ENCODE data around the gene PRPF38A.

DNA sequence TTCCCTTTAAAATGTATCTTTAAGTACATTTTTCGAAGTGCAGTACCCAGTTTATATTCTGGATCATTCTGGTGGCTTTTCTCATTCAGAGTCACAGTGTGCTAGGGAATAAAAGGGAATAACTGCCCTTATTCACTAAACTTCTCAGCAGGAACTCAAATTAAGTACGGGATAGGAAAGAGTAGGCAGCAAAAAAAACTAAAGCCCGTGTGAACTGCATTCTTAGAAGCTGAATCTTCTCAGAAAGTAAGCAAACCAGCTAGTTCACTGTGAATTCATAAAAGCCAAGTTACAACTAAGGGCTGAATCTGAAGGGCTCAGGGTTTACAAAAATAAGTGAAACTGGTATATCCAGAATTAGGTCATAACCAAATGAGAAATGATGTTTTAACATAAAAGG is 22.0 kb downstream of the PRPF38A start:
- no peak for TF ChIP-seq EZH2 (IDR thresholded peaks at IDR 0.05; ENCODE audit: low read length, unreplicated experiment)
- TF ChIP-seq, protein P1, sequence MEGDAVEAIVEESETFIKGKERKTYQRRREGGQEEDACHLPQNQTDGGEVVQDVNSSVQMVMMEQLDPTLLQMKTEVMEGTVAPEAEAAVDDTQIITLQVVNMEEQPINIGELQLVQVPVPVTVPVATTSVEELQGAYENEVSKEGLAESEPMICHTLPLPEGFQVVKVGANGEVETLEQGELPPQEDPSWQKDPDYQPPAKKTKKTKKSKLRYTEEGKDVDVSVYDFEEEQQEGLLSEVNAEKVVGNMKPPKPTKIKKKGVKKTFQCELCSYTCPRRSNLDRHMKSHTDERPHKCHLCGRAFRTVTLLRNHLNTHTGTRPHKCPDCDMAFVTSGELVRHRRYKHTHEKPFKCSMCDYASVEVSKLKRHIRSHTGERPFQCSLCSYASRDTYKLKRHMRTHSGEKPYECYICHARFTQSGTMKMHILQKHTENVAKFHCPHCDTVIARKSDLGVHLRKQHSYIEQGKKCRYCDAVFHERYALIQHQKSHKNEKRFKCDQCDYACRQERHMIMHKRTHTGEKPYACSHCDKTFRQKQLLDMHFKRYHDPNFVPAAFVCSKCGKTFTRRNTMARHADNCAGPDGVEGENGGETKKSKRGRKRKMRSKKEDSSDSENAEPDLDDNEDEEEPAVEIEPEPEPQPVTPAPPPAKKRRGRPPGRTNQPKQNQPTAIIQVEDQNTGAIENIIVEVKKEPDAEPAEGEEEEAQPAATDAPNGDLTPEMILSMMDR (conservative IDR thresholded peaks at IDR 0.05; ENCODE audit: low read depth, low read length), result no peak
- no peak for TF ChIP-seq EZH2phosphoT487 (IDR thresholded peaks at IDR 0.05; ENCODE audit: borderline replicate concordance, low read length)
